Epithelial cell of esophagus (primary cell): ENCODE measurements around the gene GGNBP2.
A peak's percentile ranks its signal among the peaks of the same experiment; 100 is the strongest.
"Not testable (repeated sequence)": the region's sequence is repeated elsewhere in the genome, so short reads cannot be mapped to it uniquely, and the experiment has no call there.

Experiments used
- DNase-seq: peaks from one replicate; pipeline ENCODE4 v3.0.0; 2010; ENCODE audit warnings: low read depth
- H3K4me3 ChIP-seq: 2 replicates; pipeline ENCODE4 v1.5.1; 2011; ENCODE audit warnings: mild to moderate bottlenecking, low read length, control low read depth
- CTCF ChIP-seq: IDR thresholded peaks from 2 replicates; pipeline ENCODE4 v1.5.1; 2011; ENCODE audit warnings: low read depth, mild to moderate bottlenecking, low read length, control low read depth, inconsistent platforms; ENCODE audit not compliant: insufficient read depth; ENCODE audit errors: missing control alignments

The GGNBP2 gene

GRCh38 chr17:36601303-36602029, 56.7 kb downstream of the GGNBP2 start, which contains the start of gene MRM1:
Gene MRM1, plus strand, starts transcription at chr17:36601583. Its CDS starts 228 bp downstream, at chr17:36601811.
- peak; percentile 88 for DNase-seq
- no peak for TF ChIP-seq CTCF
- H3K4me3 ChIP-seq: peak within 1 kb of the TSS; percentile 80

DNA sequence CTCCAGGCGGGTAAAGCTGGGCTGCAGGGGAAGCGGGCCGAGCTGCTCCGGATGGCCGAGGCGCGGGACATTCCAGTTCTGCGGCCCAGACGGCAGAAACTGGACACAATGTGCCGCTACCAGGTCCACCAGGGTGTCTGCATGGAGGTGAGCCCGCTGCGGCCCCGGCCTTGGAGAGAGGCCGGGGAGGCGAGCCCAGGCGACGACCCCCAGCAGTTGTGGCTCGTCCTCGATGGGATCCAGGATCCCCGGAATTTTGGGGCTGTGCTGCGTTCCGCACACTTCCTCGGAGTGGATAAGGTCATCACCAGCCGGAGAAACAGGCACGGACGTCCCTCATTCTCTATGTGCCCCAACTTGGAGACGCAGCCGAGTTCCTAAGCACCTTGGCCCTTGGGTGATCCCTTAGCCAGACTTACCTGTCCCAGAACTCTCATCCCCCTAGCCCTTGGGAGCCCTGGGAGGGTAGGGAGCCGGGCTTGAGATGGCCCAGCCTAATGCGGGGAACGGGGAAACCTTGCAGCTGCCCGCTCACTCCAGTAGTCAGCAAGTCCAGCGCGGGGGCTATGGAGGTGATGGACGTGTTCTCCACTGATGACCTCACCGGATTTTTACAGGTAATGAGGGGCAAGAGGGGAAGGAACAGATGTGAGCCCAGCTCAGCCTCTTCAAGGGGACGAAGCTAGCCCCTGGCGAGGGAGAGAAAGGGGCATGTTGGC, 57.5 kb downstream of the GGNBP2 start:
- TF ChIP-seq CTCF: no peak
- DNase-seq: peak; percentile 39
- peak overlapping the region; percentile 80 for H3K4me3 ChIP-seq

DNA sequence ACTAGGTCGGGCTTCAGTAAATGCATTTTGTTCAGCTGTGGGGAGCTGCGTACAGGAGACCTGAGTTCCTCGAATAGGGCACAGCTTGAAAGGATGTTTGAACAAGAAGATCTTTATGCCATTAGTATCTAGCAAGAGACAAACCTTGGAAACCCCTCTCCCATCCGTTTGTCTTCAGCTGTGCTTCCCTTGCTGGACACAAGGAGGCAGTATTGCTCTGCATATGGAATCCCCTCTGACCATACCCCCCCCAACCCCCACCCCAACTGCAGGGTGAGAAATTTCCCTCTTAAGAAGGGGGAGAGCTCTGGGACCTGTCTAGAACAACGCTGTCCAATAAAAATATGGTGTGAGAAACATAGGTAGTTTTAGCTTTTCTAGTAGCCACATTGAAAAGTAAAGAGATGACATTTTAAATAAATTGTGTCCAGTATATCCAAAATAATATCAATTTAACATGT, 58.2 kb downstream of the GGNBP2 start:
- TF ChIP-seq CTCF: peak; percentile 88
- peak overlapping the region; percentile 80 for H3K4me3 ChIP-seq
- DNase-seq: peak; percentile 69

DNA sequence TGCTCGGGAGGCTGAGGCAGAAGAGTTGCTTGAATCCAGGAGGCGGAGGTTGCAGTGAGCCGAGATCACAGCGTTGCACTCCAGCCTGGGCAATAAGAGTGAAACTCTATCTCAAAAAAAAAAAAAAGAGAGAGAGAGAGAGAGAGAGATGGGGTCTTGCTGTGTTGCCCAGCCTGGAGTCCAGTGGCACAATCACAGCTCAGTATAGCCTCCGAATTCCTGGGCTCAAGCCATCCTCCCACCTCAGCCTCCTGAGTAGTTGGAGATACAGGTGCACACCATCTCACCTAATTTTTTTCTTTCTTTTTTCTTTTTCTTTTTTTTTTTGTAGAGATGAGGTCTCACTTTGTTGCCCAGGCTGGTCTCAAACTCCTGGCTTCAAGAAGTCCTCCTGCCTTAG, 60.3 kb downstream of the GGNBP2 start:
- not testable (repeated sequence) for DNase-seq, H3K4me3 ChIP-seq

DNA sequence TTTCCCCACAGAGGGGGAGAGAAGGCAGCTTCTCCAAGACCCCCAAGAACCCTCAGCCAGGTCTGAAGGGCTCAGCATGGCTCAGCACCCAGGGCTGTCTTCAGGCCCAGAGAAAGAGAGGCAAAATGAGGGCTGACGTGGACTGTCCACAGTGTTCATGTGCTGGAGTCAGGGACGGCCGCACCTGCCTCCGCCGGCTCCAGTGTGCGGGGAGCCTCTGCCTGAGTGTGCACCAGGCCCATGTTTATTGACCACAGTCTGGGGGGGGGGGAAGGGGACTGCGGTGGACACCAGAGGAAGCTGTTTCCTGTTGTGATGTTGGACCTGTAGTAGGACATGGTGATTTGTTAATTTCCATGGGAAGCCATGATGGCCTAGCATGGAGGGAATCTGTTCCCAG, 63.6 kb downstream of the GGNBP2 start:
- no peak for DNase-seq
- no peak for TF ChIP-seq CTCF
- H3K4me3 ChIP-seq: no peak overlapping the region

- TF ChIP-seq CTCF: peak; percentile 61
- peak; percentile 80 for DNase-seq
- no peak overlapping the region for H3K4me3 ChIP-seq
Observed at GRCh38 chr17:36608794-36609497, 64.2 kb downstream of the GGNBP2 start.

GRCh38 chr17:36609498-36609862, 64.8 kb downstream of the GGNBP2 start:
- TF ChIP-seq CTCF: no peak
- no peak overlapping the region for H3K4me3 ChIP-seq
- DNase-seq: no peak
